Measurements from ENCODE around the gene DSCAM. TPM values are rescaled to one million over a fixed set of nuclear protein-coding genes. Genes with fewer than 3 reads are reported as not detected.

DSCAM gene
- total RNA-seq, 2 donors from 2014 or later: not detected

GRCh38 chr21:40658311-40658710 lies 188.6 kb downstream of the DSCAM start:
- no peaks in the 10 kb centered on the region for H3K27me3 ChIP-seq
- H3K36me3 ChIP-seq: no peaks in the 10 kb centered on the region
- no peak for TF ChIP-seq CTCF (IDR thresholded peaks at IDR 0.05)

GRCh38 chr21:40652436-40652835 lies 194.5 kb downstream of the DSCAM start:
- no peaks in the 10 kb centered on the region for H3K27me3 ChIP-seq
- H3K27ac ChIP-seq: no peak overlapping the region
- no peak overlapping the region for H3K4me3 ChIP-seq
- H3K4me1 ChIP-seq: no peaks in the 10 kb centered on the region
- TF ChIP-seq CTCF (IDR thresholded peaks at IDR 0.05): no peak
- H3K9me3 ChIP-seq: peaks cover 0 to 6% of the 10 kb centered on the region in 2 donors
- no peak for DNase-seq (ENCODE audit: low spot score)
- H3K36me3 ChIP-seq: no peaks in the 10 kb centered on the region

More at GRCh38 chr21:40658311-40658710, 188.6 kb downstream of the DSCAM start:
- no peaks in the 10 kb centered on the region for H3K4me1 ChIP-seq
- H3K27ac ChIP-seq: no peak overlapping the region
- H3K9me3 ChIP-seq: no peaks in the 10 kb centered on the region
- DNase-seq (ENCODE audit: low spot score): no peak
- no peak overlapping the region for H3K4me3 ChIP-seq

- Histone ChIP-seq H3K36me3 (no peaks in the 10 kb centered on the region), H3K9me3 (peaks cover 0 to 6% of the 10 kb centered on the region in 2 donors), H3K4me1 (no peaks in the 10 kb centered on the region), H3K4me3 (no peak overlapping the region), H3K27ac (no peak overlapping the region), H3K27me3 (no peaks in the 10 kb centered on the region)
- TF ChIP-seq CTCF (IDR thresholded peaks at IDR 0.05): no peak
- DNase-seq (ENCODE audit: low spot score): no peak
Observed at GRCh38 chr21:40647706-40648105, 199.3 kb downstream of the DSCAM start.

- Histone ChIP-seq H3K27me3 (no peaks in the 10 kb centered on the region), H3K36me3 (no peaks in the 10 kb centered on the region), H3K9me3 (peaks cover 0 to 6% of the 10 kb centered on the region in 2 donors), H3K4me3 (no peak overlapping the region), H3K4me1 (no peaks in the 10 kb centered on the region), H3K27ac (no peak overlapping the region)
- no peak for TF ChIP-seq CTCF (IDR thresholded peaks at IDR 0.05)
- no peak for DNase-seq (ENCODE audit: low spot score)
Observed at GRCh38 chr21:40646651-40647050, 200.3 kb downstream of the DSCAM start.

GRCh38 chr21:40641042-40641441 lies 205.9 kb downstream of the DSCAM start:
- H3K4me3 ChIP-seq: no peak overlapping the region
- TF ChIP-seq CTCF (IDR thresholded peaks at IDR 0.05): no peak
- no peaks in the 10 kb centered on the region for H3K27me3 ChIP-seq
- no peaks in the 10 kb centered on the region for H3K9me3 ChIP-seq
- H3K36me3 ChIP-seq: no peaks in the 10 kb centered on the region
- no peak overlapping the region for H3K27ac ChIP-seq
- no peak for DNase-seq (ENCODE audit: low spot score)
- H3K4me1 ChIP-seq: no peaks in the 10 kb centered on the region

GRCh38 chr21:40640266-40640789 lies 206.6 kb downstream of the DSCAM start:
- Histone ChIP-seq H3K4me1 (no peaks in the 10 kb centered on the region), H3K4me3 (no peak overlapping the region), H3K36me3 (no peaks in the 10 kb centered on the region), H3K9me3 (no peaks in the 10 kb centered on the region), H3K27ac (no peak overlapping the region), H3K27me3 (no peaks in the 10 kb centered on the region)
- no peak for TF ChIP-seq CTCF (IDR thresholded peaks at IDR 0.05)
- DNase-seq (ENCODE audit: low spot score): no peak

Measured in right atrium auricular region (tissue), 2 donors.